Femur (tissue), 1 donor: ENCODE data around the gene KRTAP5-5.
"Not testable (repeated sequence)": the region's sequence is repeated elsewhere in the genome, so short reads cannot be mapped to it uniquely, and the experiment has no call there.

ENCODE experiments used
- DNase-seq: peaks from one replicate; pipeline ENCODE4 v3.0.0-alpha.2; 2017

Gene KRTAP5-5, protein sequence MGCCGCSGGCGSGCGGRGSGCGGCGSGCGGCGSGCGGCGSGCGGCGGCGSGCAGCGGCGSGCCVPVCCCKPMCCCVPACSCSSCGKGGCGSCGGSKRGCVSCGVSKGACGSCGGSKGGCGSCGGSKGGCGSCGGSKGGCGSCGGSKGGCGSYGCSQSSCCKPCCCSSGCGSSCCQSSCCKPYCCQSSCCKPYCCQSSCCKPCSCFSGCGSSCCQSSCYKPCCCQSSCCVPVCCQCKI

DNA sequence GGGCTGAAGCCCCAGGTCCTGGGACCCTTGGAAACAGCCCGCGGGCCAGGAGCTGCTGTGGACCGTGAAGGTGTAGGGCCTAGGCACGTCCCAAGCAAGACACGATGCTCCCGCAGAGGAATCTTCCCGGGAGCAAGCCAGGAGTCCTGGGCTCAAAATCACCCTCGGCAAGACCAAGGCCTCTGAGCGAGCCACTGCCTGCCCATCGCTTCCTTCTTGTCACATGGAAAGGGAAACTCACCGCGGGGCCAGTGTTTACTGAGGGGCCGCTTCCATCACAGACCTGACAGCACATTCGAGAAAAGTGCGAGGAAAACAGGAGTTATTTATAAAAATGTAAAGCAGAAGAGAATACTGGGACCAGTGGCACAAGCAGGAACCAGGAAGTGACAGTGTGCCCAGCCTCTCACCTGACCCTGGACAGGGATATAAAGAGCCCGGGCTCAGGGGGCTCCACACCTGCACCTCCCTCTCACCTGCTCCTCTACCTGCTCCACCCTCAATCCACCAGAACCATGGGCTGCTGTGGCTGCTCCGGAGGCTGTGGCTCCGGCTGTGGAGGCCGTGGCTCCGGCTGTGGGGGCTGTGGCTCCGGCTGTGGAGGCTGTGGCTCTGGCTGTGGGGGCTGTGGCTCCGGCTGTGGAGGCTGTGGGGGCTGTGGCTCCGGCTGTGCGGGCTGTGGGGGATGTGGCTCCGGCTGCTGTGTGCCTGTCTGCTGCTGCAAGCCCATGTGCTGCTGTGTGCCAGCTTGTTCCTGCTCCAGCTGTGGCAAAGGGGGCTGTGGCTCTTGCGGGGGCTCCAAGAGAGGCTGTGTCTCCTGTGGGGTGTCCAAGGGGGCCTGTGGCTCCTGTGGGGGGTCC, at the start of gene KRTAP5-5:
Gene KRTAP5-5 (plus strand): TSS at position 450 of the 860 bp plus-strand sequence. CDS start 66 bp downstream, at position 516.
- no peak for DNase-seq

DNA sequence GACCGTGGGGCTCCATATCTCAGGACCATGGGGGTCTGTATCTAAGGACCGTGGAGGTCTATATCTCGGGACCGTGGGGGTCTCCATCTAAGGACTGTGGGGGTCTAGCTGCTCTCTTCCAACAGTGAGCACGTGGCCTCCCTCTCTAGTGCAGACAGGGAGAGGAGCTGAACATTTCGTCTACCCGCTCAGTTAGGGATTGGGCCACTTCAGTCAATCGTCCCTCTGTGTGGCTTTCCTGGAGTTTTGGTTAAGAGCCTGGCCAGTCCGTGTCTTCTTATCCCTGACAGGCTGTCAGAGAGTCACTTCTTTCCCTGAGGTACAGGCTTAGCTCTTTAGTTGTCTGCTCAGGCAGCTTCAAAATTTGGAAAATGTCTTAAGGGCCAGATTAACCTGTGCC, 47.6 kb upstream of the KRTAP5-5 start:
- DNase-seq: no peak

DNA sequence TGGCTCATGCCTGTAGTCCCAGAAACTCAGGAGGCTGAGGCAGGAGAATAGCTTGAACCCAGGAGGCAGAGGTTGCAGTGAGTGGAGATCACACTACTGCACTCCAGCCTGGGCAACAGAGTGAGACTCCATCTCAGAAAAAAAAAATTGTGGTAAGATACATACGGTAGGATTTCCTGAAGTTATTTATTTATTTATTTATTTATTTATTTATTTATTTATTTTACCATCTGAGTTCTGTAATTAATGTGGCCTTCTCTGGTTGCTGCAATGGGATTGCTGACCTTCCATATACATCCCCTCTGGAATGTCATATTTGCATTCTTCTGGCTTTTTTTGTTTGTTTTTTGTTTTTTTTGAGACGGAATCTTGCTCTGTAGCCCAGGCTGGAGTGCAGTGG, 46.7 kb upstream of the KRTAP5-5 start:
- not testable (repeated sequence) for DNase-seq

DNA sequence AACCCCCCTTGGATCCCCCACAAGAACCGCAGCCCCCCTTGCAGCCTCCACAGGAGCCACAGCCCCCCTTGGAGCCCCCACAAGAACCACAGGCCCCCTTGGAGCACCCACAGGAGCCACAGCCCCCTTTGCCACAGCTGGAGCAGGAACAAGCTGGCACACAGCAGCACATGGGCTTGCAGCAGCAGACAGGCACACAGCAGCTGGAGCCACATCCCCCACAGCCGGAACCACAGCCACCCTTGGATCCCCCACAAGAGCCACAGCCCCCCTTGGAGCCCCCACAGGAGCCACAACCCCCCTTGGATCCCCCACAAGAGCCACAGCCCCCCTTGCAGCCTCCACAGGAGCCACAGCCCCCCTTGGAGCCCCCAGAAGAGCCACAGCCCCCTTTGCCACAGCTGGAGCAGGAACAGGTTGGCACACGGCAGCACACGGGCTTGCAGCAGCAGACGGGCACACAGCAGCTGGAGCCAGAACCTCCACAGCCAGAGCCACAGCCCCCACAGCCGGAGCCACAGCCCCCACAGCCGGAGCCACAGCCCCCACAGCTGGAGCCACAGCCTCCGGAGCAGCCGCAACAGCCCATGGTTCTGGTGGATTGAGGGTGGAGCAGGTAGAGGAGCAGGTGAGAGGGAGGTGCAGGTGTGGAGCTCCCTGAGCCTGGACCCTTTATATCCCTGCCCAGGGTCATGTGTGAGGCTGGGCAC, 44.8 kb upstream of the KRTAP5-5 start, which contains the start of gene KRTAP5-1:
Gene KRTAP5-1 (minus strand): TSS at position 623 of the 710 bp plus-strand sequence. CDS start 34 bp downstream, at position 589.
- DNase-seq: not testable (repeated sequence)

DNA sequence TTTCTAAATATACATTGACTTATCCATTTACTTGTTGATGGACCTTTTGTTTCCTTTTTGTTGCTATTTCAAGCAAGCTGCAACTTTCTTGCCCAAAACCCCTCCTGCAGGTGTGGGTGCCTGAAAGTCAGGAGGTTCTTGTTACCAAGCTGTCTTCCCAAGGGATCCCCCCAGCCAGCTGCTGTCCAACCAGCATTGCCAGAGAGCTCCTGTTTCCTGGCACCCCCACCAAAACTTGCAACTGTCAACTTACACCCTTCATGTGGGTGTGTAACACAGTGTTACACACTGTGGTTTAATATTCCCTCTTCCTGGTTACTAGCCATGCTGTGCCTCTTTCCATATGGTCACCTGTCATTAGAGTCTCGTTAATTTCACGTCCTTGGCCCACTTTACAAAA, 42.9 kb upstream of the KRTAP5-5 start:
- DNase-seq: no peak

DNA sequence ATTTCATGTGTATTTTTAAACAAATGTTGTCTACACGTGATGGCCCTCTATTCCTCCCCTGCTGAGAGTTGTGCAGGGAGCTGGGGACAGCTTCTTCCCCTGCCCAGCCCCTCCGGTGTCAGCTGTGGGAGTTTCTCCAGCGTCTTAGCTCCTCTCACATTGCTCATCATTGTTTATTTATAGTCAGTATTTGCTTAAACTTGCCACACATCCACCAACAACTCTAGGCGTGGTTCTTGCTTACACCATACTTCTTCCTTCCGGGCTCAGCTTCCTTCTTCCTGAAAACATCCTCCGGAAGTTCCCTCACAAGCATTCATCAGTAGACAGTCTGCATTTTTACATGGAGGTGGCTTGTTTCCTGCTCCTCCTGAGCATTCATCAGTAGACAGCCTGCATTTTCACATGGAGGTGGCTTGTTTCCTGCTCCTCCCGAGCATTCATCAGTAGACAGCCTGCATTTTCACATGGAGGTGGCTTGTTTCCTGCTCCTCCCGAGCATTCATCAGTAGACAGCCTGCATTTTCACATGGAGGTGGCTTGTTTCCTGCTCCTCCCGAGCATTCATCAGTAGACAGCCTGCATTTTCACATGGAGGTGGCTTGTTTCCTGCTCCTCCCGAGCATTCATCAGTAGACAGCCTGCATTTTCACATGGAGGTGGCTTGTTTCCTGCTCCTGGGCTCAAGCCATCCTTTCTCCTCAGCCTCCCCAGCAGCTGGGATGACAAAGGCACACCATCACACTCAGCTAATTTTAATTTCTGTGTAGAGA, 40.2 kb upstream of the KRTAP5-5 start:
- not testable (repeated sequence) for DNase-seq

DNA sequence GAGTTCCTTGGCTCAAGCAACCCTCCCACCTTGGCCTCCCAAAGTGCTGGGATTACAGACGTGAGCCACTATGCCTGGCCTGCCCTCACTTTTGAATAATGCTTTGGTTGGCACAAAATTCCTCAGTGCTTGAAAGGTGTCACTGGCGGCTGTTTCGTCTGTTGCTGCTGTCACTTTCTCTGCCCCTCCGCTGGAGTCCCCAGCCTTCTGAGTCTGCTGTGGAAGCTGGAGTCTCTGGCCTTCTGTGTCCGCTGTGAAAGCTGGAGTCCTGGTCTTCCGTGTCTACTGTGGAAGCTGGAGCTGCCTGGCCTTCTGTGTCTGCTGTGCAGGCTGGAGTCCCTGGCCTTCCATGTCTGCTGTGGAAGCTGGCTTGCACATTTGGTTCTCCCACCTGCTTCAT, 39.6 kb upstream of the KRTAP5-5 start:
- no peak for DNase-seq

DNA sequence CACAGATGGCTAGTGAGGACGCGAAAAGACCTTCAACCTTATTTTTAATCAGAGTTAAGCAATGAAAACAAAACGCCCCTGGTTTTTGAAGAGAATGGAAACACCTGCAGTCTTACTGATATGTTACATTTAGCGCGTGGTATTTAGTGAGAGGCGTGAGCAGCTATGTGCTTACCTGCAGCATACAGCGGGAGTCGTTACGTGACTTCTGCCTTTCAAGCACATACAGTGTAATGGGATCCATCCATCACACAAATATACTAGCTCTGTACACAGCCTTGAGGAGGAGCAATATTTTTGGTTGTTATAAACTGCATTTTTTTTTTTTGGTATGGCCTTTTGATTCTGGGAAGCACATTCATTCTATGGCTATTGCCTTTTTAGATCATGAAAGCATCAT, 36.9 kb upstream of the KRTAP5-5 start:
- no peak for DNase-seq

DNA sequence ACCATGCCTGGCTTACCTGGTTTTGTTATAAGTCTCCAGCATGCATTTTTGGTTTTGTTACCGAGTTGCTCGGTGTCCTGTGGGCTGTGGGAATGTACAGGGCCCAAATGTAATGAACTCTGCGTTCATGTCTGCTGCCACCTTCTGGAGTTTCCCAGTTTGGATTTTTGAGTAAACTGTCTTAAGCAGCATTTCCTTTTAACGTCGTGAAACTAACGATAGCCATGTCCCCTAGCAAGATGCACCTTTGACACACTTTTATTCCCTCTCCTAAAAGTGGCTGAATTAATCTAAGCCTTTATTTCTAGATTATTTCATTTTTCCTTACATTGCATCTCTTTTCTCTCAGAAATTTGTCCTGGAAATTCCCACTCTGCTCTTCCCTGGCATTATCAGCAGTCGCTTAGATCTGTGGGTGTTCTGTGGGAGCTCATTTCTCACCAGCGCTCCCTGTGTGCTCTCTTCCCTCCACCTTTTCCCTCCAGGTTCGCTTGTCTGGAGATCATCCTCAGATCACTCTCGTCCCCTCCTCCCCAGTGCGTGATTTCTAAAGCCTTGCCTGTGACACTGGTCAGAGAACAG, 33.5 kb upstream of the KRTAP5-5 start:
- DNase-seq: not testable (repeated sequence)

DNA sequence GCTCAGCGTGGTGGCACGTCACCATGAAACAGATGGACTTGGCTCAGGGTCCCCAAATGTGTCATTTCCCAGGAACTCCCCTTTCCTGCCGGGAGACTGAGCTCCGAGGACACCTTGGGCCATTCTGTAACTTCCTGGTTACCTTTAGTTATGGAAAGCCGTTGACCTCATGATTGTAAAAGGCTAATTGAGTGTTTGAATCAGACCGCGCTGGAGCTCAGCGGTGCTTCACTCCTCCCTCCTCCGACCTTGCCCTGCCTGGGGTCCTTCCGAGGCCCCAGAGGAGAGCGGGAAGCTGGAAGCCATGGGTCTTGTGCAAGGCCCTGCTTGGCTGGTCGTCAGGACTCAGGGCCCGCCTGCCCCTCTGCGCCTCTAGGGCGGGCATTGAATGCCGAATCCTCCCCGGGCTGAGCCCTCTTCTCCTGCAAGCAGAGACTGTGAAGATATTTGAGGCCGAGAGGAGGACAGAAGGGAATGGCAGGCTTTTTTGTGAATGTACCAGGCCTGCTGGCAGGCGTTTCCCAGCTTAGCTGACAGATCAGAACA, 32.9 kb upstream of the KRTAP5-5 start:
- not testable (repeated sequence) for DNase-seq

DNA sequence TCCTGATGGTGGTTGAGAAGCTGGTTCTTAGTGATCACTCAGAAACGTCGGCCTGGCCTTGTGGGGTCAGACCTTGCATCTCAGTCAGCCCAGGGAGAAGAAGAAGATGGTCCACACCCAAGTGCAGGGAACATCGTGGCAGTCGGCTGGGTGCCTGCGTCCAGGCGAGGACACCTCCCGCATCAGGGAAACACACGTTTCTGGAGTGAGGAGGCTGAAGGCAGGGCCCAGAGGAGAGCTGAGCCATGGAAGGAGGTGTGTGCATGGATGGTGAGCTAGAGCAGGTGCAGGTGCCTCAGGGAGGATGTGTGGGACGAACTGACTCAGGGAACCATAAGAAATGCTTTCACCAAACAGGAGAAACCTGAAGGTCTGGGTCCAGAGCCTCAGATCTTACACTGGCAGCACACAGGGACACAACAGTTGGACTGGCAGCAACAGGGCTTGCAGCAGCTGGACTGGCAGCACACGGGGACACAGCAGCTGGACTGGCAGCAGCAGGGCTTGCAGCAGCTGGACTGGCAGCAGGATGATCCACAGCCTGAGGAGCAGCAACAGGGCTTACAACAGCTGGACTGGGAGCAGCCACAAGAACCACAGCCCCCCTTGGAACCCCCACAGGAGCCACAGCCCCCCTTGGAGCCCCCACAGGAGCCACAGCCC, 32.1 kb upstream of the KRTAP5-5 start:
- DNase-seq: no peak

DNA sequence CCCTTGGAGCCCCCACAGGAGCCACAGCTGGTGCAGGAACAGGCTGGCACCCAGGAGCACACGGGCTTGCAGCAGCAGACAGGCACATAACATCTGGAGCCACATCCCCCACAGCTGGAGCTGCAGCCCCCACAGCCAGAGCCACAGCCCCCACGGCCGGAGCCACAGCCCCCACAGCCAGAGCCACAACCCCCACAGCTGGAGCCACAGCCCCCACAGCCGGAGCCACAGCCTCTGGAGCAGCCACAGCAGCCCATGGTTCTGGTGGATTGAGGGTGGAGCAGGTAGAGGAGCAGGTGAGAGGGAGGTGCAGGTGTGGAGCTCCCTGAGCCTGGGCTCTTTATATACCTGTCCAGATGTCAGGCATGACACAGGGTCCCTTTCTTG, 31.6 kb upstream of the KRTAP5-5 start, which contains the start of gene KRTAP5-2:
Gene KRTAP5-2 (minus strand): TSS at position 301 of the 387 bp plus-strand sequence. CDS start 44 bp downstream, at position 257.
- no peak for DNase-seq

DNA sequence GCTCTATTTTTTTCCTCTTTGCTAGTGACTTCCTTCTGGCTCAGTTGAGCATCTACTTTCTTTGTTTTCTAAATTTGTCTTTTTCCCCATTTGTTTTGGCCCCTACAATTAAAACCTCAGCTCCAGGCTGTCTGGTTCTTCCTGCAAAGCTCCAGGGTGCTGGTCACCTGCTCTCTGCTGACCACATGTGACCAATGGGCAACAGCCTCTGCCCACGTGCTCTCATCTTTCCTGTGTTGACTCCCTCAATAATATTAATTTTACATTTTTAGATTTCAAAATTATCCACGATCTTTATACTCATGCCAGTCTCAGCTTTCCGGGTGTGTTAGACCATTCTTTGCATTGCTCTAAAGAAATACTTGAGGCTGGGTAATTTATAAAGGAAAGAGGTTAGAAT, 31.2 kb upstream of the KRTAP5-5 start:
- not testable (repeated sequence) for DNase-seq

DNA sequence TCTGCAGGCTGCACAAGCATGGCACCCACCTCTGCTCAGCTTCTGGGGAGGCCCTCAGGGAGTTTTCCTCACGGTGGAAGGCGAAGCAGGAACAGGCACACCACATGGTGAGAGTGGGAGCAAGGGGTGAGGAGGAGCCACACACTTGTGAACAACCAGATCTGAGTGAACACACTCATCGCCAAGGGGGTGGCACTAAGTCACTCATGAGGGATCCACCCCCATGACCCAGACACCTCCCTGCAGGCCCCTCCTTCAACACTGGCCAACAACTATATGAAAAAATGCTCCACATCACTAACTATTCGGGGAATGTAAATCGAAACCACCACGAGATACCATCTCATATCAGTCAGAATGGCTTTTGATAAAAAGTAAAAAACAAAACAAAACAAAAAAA, 30.8 kb upstream of the KRTAP5-5 start:
- no peak for DNase-seq

DNA sequence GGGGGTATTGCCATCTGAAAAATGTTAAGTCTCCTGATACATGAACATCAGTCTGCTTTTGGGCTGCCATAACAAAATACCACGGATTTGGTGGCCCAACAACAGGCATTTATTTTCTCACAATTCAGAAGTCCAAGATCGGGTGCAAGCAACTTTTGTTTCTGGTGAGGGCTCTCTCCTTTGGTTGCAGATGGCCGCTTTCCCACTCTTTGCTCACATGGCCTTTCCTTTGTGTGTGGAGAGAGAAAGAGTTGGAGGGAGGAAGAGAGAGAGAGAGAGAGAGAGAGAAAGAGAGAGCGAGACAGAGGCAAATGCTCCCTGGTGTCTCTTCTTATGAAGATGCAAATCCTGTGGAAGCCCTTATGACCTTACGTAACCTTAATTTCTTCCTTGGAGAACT, 28.9 kb upstream of the KRTAP5-5 start:
- no peak for DNase-seq

DNA sequence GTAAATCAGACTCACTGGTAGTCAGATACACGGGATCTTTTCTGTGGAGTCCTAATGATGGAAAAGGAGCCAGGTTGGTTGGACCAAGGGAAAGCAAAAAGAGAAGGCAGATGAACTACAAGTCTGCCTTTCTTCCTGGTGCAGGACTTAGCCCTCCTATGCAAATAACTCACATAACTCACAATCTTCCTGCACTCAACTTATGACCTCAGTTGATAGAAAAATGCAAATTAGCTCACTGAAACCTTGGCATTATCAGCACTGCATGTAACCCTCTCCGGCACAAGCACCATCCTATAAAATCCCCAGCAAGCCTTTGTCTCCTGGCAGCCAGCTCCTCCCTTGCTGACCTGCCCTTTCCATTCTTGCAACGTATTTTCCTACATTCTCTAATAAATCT, 27.9 kb upstream of the KRTAP5-5 start:
- not testable (repeated sequence) for DNase-seq

DNA sequence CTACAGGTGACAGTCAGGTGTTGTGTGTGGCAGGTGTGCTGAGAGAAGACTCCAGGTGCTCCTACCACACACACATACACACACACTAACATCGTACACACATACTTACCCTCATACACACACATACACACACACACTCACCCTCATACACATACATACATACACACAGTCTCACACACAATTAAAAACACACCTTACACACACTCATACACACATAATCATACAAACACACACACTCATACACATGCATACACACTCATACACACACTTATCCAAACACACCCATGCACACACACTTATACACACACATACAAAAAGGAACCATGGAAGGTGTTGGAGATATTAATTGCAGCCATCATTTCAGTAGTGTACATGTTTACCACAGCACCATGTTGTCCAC, 25.9 kb upstream of the KRTAP5-5 start:
- no peak for DNase-seq

DNA sequence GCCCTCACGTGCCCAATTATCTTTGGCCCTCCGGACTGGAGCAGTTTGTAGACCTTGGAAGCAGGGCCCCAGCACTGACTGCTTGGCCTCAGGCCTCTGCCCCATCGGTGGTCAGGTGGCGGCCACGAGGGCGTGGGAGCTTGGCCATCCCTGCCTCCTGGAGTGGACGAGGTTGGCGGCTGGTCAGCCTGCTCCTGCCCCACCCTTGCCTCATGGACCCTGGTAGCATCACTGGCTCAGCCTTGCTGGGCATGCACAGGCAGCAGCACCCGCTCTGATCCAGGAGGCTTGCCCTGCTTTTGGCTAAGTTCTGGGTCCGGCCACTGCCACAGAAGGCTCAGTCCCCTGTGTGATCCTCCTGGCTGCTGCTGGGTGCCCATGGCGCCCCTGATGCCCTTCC, 25.4 kb upstream of the KRTAP5-5 start:
- DNase-seq: no peak

DNA sequence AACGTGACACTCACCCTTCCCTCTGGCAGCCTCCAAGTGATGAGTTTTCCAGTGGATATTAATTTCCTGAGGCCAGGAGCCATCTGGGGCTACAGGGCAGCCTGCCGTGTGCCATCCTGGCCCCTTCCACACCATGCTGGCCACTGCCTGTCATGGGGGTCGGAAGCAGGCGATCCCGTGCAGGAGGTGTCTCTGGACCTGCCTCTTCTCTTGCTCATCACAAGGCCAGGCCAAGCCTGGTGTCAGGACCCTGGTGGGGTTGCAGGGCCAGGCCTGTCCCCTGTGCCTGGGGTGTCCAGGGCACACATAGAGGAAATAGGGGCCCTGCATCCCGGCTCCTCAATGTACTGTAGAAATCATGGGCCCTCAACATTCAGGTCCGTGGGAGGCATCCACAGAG, 24.9 kb upstream of the KRTAP5-5 start:
- DNase-seq: no peak

DNA sequence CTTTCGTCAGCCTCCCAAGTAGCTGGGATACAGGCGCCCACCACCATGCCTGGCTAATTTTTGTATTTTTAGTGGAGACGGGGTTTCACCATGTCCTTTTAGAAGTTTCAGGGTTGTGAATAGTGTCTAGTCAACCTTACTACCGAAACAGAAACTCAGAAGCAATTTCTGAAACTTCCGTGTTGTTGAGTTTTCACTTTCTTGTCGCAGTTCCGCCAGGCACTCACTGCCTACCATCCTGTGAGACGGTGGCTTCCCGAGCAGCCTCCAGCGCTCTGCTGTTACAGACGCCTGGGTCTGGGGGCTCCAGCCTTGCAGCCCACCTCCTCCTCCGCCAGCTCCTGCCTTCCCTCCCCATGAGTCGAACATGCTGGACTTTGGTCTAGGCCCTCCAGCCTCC, 23.7 kb upstream of the KRTAP5-5 start:
- not testable (repeated sequence) for DNase-seq

DNA sequence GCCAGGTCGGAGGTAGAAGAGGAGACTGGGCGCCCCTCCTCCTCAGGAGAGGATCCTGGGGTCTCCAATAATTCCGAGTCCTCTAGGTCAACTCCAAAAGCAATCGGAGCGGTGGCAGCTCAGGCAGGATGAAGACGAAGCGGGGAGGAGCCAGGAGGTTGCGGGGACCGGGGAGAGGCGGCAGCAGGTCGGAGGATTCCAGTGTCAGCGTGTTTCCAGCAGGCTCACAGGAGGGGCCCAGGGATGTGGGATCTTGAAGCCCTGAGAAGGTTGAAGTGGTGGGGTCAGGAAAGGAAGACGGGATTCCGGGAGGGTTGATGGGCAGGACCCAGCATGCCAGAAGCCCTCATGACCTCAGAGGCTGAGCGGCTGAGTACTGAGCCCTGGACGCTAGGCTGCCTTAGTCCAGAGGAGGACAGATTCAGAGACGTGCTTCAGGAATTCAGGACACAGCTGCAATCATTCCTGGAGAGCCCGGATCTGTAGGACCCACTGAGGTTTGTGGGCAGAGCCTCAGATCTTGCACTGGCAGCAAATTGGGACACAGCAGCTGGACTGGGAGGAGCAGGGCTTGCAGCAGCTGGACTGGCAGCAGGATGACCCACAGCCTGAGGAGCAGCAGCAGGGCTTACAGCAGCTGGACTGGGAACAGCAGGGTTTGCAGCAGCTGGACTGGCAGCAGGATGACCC, 22.3 kb upstream of the KRTAP5-5 start:
- DNase-seq: not testable (repeated sequence)
